NCI-H1092 (cell line): Measurements from ENCODE around the gene FBXW11.
"Not testable (repeated sequence)": the region's sequence is repeated elsewhere in the genome, so short reads cannot be mapped to it uniquely, and the experiment has no call there.

Experiments
- DNase-seq: peaks from one replicate; lab custom pipeline; 2025; lab: John Stamatoyannopoulos, UW

The FBXW11 gene

GRCh38 chr5:171981847-171982246, 24.6 kb downstream of the FBXW11 start:
- DNase-seq: no peak

- no peak for DNase-seq
Measured at GRCh38 chr5:171980792-171981191, 25.6 kb downstream of the FBXW11 start.

DNA sequence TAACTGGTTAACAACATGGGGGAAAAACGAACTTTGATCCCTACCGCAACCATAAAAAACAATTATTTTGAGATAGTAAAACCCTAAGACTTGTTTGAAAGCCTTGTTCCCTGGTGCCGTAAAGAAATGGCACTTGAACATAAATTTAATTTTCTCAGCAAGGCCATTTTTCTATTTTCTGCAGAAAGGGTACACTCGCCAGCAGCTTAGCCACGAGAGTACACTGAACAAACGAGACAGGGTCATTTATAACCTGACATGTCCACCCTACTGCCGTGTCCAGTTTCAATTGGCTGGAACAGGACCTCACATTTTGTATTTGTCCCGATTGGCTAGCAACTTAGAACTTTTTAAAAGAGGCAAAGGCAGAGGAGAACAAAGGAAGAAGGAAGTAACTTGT, 26.8 kb downstream of the FBXW11 start:
- DNase-seq: no peak

GRCh38 chr5:171978519-171978918, 27.9 kb downstream of the FBXW11 start:
- DNase-seq: no peak

DNA sequence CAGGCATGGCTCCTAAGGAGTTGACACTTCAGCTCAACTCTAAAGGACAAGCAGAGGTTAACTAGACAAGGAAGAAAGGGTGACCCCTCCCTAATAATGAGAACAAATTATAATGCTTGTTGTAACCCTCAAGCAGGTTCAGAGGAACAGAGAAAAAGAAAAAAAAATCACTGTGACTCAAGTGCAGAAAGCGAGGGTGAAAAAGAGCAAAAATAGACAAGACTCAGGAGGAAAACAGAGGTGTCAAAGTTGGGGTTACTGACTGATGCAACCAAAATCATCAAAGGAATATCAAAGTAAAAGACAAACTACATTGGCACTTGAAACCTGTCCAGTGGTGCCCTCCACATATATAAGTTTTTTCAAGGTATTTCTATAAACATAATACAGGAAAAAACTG, 28.4 kb downstream of the FBXW11 start:
- DNase-seq: no peak

- not testable (repeated sequence) for DNase-seq
Measured at GRCh38 chr5:171977244-171977950, 29.0 kb downstream of the FBXW11 start.

- no peak for DNase-seq
Measured at GRCh38 chr5:171975877-171976667, 30.4 kb downstream of the FBXW11 start.

DNA sequence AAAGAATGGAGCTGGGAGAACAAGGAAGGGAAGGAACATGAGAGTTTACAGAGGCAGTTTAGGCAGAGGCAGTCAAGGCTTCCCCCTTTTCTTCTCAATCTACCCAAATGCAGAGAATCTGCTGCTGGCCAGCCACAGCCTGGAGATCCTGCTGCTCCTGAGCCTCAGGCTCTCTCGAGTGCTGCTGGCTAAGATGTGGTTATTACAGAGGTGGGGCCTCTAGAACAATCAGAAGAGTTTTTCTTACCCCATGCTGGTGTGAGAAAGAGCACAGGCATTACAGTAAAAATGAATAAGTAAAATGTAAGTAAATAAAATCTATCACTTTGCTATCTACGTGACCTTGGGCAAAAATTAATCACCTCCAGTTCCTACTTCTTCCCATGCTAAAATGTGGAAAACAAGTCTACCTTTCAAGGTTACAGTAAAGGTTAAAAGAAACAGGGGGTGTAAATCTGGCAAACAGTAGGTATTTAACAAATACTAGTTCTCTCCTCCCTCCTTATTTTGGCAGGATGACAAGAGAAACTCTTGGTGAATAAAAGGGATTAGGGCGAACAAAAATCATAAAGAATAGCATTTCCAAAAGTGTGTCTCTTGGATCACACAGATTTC, 31.1 kb downstream of the FBXW11 start:
- DNase-seq: no peak

- no peak for DNase-seq
Measured at GRCh38 chr5:171970826-171971225, 35.6 kb downstream of the FBXW11 start.

GRCh38 chr5:171969288-171969880, 37.1 kb downstream of the FBXW11 start:
- no peak for DNase-seq

DNA sequence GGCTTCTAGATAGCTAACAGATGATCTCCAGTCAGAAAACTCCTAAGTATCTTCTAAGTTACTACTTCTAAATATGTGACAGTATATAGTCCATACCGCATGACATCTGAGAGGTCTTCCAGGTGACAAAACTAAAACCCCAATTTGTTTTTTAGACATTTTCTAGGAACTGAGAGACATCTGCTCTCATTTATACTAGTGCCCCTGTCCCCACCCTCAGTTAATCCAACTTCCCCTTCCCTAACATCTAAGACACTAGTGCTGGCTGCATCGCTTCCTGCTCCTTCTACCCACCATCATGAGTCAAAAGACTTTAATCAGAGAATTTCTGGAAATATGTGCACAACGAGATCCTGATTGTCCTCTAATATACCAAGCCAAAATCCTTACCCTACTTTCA, 37.9 kb downstream of the FBXW11 start:
- DNase-seq: no peak

DNA sequence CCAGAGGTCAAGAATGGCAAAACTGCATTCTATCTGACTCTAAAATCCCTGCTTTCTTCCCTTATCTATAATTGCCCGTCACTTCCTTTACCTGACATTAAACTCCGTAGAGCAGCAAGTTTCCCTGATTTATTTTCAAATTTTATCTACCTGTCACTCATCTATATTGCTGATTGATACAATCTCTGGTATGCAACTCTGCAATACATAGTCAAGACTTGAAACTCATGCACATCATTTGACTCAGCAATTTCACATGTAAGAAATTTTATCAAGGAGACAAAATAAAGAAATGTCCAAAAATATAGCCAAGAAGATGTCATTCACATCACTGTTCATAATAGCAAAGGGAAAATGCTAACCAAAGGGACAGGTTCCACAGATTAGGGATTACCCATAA, 39.5 kb downstream of the FBXW11 start:
- no peak for DNase-seq

GRCh38 chr5:171966270-171966669, 40.2 kb downstream of the FBXW11 start:
- DNase-seq: no peak

GRCh38 chr5:171965745-171966144, 40.7 kb downstream of the FBXW11 start:
- DNase-seq: no peak

- DNase-seq: no peak
Measured at GRCh38 chr5:171963416-171963815, 43.0 kb downstream of the FBXW11 start.

DNA sequence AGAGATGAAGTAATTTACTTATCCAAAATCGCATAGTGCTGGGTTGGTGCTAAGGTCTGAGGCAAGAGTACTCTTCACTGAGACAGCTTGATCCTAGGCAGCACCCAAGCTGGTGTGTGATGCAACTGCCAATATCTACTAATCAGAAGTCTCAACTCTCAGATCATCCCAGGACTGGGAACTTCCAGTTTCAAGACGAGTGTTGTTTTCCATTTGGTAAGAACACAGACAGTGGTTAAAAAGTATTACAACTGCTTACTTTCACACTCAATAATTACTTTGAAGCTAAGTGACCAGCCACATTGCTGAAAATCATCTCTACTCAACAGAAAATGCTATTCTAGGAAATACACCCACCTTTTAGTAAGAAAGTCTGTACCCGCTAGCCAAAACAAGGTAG, 45.3 kb downstream of the FBXW11 start:
- no peak for DNase-seq

DNA sequence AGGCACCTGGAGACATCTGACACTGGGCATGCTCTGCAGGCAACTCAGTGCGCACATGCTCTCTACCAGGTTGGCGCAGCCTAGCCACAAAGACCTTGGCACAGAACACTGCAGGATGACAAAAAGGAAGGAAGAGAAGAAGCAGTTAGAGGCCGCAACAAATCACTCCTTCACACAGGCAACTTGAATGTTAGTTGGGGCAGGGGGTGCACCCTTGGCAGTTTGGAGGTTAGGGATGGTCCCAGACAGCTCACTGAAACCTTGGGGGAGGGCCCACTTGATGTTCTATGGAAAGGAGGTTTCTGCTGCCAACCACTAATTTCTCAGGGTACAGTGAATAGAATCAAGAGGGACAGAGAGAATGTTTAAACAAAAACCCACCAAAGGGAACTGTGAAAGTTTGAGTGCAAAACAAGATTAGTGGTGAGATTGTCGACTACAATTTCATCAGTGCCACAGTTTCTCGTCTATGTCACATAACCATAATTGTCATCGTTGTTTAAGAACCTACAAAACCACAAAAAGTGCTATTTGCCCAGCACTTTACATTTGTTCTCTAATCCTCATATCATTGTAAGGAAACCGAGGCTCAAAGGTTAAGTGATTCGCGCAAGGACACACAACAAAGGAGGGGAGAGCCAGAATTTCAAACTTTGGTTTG, 48.7 kb downstream of the FBXW11 start:
- DNase-seq: no peak

DNA sequence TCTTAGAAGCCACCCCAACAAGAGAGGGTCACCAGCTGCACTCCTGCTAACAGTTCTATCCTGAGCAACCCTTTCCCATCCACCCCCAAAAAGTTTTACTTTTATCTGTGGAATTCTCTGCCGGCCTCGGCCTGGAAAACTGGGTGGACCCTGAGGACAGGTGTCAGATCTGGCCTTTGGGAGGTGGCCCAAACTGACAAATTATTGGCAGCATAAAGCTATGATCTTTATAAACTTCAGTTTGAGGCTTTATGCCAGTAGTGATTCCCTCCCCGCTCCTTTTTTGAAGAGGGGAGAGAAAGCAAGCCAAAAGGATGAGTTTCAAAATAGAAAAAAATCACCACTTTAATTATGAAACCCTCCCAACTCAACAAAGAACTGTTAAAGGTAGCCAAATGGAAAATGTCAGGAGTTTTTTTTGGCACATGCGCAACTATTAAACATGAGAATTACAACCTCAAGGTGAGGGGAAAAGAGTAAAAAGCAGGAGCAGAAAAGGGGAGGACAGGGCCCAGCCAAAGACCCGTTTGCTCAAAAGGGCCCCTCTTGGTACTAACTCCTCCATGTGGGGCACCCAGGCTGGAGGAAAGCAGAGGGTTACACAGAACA, 49.4 kb downstream of the FBXW11 start:
- no peak for DNase-seq

DNA sequence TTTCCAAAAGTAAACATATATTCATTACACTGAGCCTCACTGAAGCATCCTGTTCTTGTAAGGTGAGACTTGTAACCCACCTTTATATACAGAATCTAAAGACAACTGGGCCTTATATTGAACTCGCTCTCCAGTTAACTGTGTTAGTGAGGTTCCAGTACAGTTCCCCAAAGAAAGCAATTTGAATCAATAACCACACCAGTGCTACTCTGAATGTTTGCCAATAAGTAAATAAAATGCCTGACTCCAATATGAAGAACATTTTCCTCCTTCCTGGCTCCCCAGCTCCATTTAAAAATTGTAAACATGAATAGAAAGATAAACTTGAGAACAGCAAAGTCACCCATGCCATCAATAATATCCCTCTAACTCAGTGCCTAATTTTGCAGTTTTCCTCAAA, 50.1 kb downstream of the FBXW11 start:
- no peak for DNase-seq

- no peak for DNase-seq
Measured at GRCh38 chr5:171955761-171956160, 50.7 kb downstream of the FBXW11 start.

DNA sequence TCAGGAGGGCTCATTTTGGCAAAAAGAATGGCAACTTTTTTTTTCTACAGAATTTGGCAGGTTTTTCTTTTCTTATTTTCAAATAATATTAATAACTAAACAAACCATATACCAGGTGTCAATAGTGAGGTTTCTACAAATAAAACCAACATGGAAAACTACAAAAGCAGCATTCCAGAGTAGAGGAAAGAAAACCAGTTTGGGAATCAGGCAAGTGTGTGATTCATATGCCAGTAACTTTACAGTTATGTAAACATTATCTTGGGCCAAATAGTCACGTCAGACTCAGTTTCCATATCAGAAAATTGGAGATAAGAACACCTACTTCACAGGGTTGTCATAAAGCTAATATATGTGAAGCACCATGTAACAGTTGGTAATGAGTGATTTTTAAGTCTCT, 51.7 kb downstream of the FBXW11 start:
- DNase-seq: no peak
